Measurements from ENCODE around the gene CHM.

DNA sequence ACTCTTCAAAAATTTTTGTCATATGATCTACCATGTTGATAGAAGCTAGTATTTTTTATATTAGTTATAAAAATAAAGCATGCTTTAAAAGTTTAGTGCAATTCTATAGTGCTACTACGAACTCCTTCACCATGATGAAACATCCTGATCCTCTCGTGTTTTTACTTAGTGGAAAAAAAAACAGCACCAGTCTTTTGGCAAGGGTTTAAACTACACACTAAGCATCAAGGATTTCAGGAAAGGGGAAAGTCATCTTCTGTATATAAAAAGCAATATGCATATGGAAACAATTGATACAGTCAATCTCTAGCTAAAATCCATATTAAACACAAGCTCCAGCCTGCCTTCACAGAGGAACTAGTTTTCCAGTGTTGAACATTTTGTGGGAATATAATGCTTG is 18.7 kb downstream of the CHM start:
- TF ChIP-seq, protein P1, sequence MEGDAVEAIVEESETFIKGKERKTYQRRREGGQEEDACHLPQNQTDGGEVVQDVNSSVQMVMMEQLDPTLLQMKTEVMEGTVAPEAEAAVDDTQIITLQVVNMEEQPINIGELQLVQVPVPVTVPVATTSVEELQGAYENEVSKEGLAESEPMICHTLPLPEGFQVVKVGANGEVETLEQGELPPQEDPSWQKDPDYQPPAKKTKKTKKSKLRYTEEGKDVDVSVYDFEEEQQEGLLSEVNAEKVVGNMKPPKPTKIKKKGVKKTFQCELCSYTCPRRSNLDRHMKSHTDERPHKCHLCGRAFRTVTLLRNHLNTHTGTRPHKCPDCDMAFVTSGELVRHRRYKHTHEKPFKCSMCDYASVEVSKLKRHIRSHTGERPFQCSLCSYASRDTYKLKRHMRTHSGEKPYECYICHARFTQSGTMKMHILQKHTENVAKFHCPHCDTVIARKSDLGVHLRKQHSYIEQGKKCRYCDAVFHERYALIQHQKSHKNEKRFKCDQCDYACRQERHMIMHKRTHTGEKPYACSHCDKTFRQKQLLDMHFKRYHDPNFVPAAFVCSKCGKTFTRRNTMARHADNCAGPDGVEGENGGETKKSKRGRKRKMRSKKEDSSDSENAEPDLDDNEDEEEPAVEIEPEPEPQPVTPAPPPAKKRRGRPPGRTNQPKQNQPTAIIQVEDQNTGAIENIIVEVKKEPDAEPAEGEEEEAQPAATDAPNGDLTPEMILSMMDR (IDR thresholded peaks at IDR 0.05): no peak
- no peak for TF ChIP-seq POLR2A (IDR thresholded peaks at IDR 0.05)
